GM18526 (cell line): ENCODE data around the gene MYLIP.

ENCODE experiments used
- POLR2A ChIP-seq: IDR thresholded peaks from 3 replicates; pipeline ENCODE4 v1.6.1; 2011; ENCODE audit not compliant: insufficient read length; ENCODE audit errors: extremely low read depth

The MYLIP gene

GRCh38 chr6:16128759-16129622 lies at the start of gene MYLIP:
TSS of gene MYLIP (plus strand) at chr6:16129086. CDS start at chr6:16129323, 237 bp downstream.
- TF ChIP-seq POLR2A: peak; percentile 100

GRCh38 chr6:16079354-16079753 lies 49.5 kb upstream of the MYLIP start:
- no peak for TF ChIP-seq POLR2A

- no peak for TF ChIP-seq POLR2A
Observed at GRCh38 chr6:16080204-16080603, 48.7 kb upstream of the MYLIP start.

DNA sequence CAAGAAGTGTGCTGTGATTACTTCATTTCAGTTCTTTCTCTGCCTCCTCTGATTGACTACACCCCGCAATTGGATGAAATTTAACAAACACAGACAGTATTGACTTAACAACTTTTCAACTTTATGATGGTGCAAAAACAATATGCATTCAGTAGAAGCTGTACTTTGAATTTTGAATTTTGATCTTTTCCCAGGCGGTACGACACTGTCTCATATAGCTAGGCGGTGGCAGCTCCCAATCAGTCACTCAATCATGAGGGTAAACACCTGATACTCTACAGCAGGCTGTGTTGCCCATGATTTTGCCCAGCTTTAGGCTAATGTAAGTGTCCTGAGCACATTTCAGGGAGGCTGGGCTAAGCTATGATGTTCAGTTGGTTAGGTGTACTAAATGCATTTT lies 47.6 kb upstream of the MYLIP start:
- no peak for TF ChIP-seq POLR2A

GRCh38 chr6:16082361-16082760 lies 46.5 kb upstream of the MYLIP start:
- TF ChIP-seq POLR2A: no peak

DNA sequence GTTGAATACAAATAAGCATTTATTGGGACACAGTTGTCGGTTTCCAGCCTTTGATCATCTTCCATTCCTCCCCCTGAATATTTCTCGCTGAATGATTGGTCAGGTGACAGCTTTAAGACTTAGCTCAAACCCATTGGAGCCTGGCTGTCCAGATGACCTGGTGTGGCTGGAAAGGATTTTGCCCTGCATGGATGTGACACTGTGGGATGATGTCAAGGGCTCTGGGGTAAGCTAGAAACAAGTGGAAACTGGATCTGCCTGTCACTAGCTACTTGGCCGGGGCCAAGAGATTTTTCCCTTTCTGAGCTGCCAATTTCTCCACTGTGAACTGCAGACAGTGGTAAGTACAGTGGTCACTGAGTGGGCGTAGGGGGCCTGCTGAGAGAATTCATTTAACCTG lies 41.9 kb upstream of the MYLIP start:
- TF ChIP-seq POLR2A: no peak

- TF ChIP-seq POLR2A: no peak
Observed at GRCh38 chr6:16087386-16087785, 41.5 kb upstream of the MYLIP start.

DNA sequence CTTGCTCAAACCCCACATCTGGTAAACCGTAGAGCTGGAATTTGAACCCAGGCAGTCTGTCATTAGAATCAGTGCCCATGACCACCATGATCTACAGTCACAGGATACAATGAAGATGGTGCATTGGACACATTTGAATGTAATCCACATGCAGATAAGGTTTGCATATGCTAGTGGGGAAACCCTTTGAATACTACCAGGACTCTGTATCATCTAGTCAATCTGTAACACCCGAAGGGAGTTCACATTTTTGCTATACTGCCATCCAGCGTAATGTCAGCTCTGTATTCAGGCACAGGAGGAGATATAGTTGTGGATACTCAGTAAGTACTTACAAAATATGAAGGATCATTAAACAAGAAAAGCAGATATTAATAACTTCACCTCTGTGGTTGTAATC lies 40.5 kb upstream of the MYLIP start:
- no peak for TF ChIP-seq POLR2A

DNA sequence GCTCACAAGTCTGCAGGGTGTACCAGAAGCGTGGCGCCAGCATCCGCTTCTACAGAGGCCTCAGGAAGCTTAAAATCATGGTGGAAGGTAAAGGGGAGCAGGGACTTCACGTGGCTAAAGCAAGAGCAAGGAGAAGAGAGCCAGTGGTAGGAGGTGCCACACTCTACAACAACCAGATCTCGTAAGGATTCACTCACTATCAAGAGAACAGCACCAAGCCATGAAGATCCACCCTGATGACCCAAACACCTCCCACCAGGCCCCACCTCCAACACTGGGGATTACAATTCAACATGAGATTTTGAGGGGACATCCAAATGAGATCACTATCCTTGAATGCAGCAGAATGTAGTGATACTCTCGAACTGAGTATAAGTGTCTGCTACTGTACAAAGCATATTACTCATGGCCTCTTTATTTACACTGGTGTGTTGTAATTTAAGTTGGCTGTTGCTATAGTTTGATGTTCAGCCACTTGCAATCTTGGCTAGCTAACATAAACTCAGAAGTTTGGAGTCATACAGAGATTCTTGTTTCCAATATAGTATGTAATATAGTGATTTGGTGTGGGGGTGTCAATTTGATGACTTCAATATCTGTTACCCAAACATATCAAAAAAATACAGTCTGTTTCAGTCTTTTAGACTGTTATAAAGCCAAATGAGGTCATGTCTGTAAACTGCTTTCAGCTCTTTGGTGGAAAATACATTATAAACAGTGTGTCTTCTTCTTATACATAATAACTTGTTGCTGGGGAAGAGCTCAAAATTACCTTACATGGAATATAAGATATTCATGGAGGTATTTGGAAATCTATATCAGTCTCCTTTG lies 39.4 kb upstream of the MYLIP start:
- no peak for TF ChIP-seq POLR2A

DNA sequence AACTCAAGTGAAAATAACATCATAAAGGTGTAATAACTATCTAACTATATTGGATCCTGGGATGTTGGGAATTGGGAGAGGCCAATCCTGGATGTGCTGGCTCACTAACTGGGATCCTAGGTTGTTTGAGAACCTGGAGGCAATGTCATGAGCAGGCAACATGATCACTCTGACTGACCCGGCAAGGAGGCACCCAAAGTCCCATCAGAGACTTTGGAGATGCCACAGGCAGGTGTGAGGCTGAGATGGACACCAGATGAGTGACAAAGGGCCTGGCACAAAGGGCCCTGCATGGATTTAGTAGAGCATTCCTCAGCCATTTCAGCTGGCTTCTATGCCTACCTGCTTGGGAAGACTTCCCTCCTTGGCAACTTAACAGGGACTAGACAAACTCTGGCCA lies 38.4 kb upstream of the MYLIP start:
- no peak for TF ChIP-seq POLR2A

DNA sequence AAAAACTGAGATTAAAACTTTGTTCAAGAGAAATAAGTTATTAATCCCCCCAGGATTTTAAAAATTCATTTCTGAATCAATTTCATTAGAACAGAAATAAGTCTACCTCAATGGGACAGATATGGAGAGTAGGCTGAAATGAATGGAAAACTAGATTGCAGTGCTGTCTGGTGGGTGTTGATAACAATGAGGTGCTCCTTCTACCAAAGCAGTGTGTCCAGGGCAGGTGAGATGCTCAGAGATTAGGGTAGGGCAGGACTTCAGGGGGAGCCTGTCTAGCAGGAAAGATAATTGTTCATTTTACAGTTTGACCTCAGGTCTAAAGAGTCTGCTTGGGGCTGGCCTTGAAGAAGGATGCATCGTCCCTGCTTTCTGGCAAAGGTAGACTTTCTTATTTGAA lies 38.0 kb upstream of the MYLIP start:
- no peak for TF ChIP-seq POLR2A

GRCh38 chr6:16092140-16092539 lies 36.7 kb upstream of the MYLIP start:
- no peak for TF ChIP-seq POLR2A

GRCh38 chr6:16092990-16093389 lies 35.9 kb upstream of the MYLIP start:
- TF ChIP-seq POLR2A: no peak

DNA sequence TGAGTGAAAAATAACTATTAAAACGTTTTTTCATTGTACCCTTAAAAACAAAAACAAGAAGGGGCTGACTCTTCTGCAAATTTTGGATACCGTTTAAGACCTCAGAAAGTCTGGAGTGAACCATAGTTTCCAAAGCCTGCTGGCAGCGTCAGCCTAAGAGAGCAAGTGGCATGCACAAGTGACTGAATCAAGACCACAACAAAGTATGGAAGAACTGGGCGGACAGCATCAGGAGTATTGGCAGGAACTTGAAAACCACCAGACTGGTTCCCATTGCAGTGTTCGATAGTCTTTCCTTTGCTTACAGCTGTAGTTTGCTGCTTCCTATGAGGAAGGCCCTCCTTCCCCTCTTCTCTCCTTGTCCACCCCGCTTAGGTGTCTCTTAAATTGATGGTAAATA lies 33.7 kb upstream of the MYLIP start:
- no peak for TF ChIP-seq POLR2A

GRCh38 chr6:16097382-16098171 lies 31.3 kb upstream of the MYLIP start:
- no peak for TF ChIP-seq POLR2A
